OCI-LY3 (cell line): ENCODE measurements around the gene SH3PXD2A.

Source experiments
- H2AFZ ChIP-seq: fragments of 200-600, 300-600 bp; shearing (Covaris generic); 2 replicates; pipeline ENCODE4 v1.6.0; 2014; ENCODE audit warnings: antibody characterized with exemption, low read depth, low read length
- H3K27ac ChIP-seq: fragments of 200-600, 300-600 bp; sonication (generic); 2 replicates; pipeline ENCODE4 v1.5.1; 2014; ENCODE audit warnings: mild to moderate bottlenecking, low read length, moderate library complexity, mixed read lengths
- H3K27me3 ChIP-seq: fragments of 200-600, 300-600 bp; sonication (generic); 2 replicates; pipeline ENCODE4 v1.6.1; 2014; ENCODE audit warnings: low read depth, low read length, mixed read lengths
- H3K36me3 ChIP-seq: fragments of 200-600, 300-600 bp; sonication (generic); replicated peaks from 2 replicates; pipeline ENCODE3; 2014; ENCODE audit warnings: low read depth, low read length, mixed read lengths
- H3K4me1 ChIP-seq: fragments of 300-600, 200-600 bp; sonication (generic); 2 replicates; pipeline ENCODE4 v1.6.1; 2014; ENCODE audit warnings: low read length, mixed read lengths
- H3K4me2 ChIP-seq: fragments of 200-600, 300-600 bp; sonication (generic); 2 replicates; pipeline ENCODE4 v1.6.1; 2014; ENCODE audit warnings: low read length, mixed read lengths
- H3K4me3 ChIP-seq: fragments of 300-600, 200-600 bp; sonication (generic); 2 replicates; pipeline ENCODE4 v1.5.1; 2014; ENCODE audit warnings: antibody characterized with exemption, mild to moderate bottlenecking, low read length, moderate library complexity
- H3K79me2 ChIP-seq: fragments of 300-600, 200-600 bp; shearing (Covaris generic); 2 replicates; pipeline ENCODE4 v1.6.1; 2014; ENCODE audit warnings: mild to moderate bottlenecking, low read length, mixed read lengths
- H3K9ac ChIP-seq: fragments of 300-600, 200-600 bp; shearing (Covaris generic); 2 replicates; pipeline ENCODE4 v1.6.0; 2014; ENCODE audit warnings: mild to moderate bottlenecking, low read length, moderate library complexity
- H3K9me3 ChIP-seq: fragments of 200-600, 300-600 bp; shearing (Covaris generic); 2 replicates; pipeline ENCODE4 v1.6.1; 2014; ENCODE audit warnings: low read length, mixed read lengths; ENCODE audit not compliant: insufficient read depth
- H4K20me1 ChIP-seq: fragments of 200-600, 300-600 bp; sonication (generic); 2 replicates; pipeline ENCODE4 v1.6.1; 2016; ENCODE audit warnings: low read length, mixed read lengths; ENCODE audit not compliant: insufficient read depth
- CTCF ChIP-seq: fragments of 200-600, 300-600 bp; sonication (generic); IDR thresholded peaks from 2 replicates; pipeline ENCODE4 v1.5.1; 2014; ENCODE audit warnings: antibody characterized with exemption, low read length, low read depth
- EZH2phosphoT487 ChIP-seq: fragments of 200-600 bp; shearing (Covaris generic); IDR thresholded peaks from 2 replicates; pipeline ENCODE4 v1.6.1; 2018; ENCODE audit warnings: antibody characterized with exemption, mixed run types, low read depth

The SH3PXD2A gene

DNA sequence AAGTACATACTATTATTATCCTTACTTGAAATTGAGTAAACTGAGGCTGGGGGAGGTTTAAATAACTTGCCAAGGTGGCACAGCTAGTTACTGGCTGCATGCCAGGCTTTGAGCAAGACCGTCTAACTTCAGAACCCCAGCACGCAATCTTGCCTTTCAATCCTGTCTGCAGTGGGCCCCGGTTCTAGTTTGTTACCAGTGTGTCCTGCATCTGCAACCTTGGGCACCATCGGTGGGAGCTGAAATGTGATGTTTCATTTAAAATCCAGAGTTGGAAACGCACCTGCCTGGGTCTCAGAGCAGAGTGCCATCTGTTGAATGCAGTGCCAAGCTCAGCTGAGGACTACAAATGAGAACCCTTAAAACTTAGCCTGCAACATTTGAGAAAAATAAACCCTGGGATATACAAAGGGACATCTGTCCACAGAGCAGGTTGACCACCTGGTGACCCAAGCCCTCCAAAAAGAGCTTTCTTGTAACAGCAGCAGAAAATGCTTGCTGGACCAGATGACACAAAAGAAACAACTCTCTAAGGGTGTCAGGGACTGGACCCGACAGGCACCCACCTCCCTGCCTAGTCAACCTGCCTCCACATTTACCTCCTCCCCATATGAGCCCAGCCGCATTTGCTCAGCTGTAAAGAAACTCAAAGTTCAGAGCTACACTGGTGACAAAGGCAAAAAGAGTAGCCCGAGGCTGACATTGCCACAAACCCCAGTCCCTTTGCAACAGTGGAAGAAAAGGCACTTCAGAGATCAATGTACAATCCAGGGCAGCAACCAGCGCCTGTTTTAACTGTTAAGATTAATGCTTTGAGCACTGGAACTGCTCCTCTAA, 1.7 kb downstream of the SH3PXD2A start:
- TF ChIP-seq EZH2phosphoT487, result no peak
- no peak for TF ChIP-seq CTCF
- H3K4me2 ChIP-seq, result no peak overlapping the region
- no peaks in the 10 kb centered on the region for H3K4me1 ChIP-seq
- H3K36me3 ChIP-seq, result no peaks in the 10 kb centered on the region
- H3K9ac ChIP-seq, result no peak overlapping the region
- H3K9me3 ChIP-seq, result no peaks in the 10 kb centered on the region
- H3K27me3 ChIP-seq, result peaks cover 15% of the 10 kb centered on the region
- H3K4me3 ChIP-seq, result no peak overlapping the region
- no peaks in the 10 kb centered on the region for H4K20me1 ChIP-seq
- H3K27ac ChIP-seq, result no peak overlapping the region
- no peaks in the 10 kb centered on the region for H3K79me2 ChIP-seq
- no peak overlapping the region for H2AFZ ChIP-seq

DNA sequence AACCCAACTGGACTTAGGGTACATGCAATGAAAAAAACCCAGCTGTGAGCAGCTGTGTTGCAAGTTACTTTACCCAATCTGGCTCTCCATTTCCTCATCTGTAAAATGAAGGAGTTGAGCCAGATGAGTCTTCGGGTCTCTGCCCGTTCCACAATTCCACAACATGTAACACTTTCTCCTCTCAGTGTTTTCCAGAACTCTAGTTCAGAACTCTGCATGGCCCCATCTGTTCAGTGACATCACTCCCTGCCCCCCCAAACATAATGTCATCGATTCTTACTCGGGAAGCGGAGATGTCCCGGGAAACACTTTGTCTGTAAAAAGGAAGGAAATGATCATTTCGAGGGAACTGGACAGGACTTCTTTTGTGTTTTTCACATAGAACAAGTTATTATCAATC, 2.5 kb downstream of the SH3PXD2A start:
- Histone ChIP-seq H3K79me2 (no peaks in the 10 kb centered on the region), H3K9me3 (no peaks in the 10 kb centered on the region), H3K36me3 (no peaks in the 10 kb centered on the region), H3K27ac (no peak overlapping the region), H2AFZ (no peak overlapping the region), H3K4me3 (no peak overlapping the region), H3K4me2 (no peak overlapping the region), H3K27me3 (peaks cover 15% of the 10 kb centered on the region), H3K9ac (no peak overlapping the region), H4K20me1 (no peaks in the 10 kb centered on the region), H3K4me1 (no peaks in the 10 kb centered on the region)
- TF ChIP-seq EZH2phosphoT487, result no peak
- TF ChIP-seq CTCF, result no peak

GRCh38 chr10:103852189-103852711, 3.1 kb downstream of the SH3PXD2A start:
- Histone ChIP-seq H4K20me1 (no peaks in the 10 kb centered on the region), H3K4me2 (no peak overlapping the region), H3K27me3 (peaks cover 15% of the 10 kb centered on the region), H3K9ac (no peak overlapping the region), H2AFZ (no peak overlapping the region), H3K79me2 (no peaks in the 10 kb centered on the region), H3K4me3 (no peak overlapping the region), H3K27ac (no peak overlapping the region), H3K4me1 (no peaks in the 10 kb centered on the region), H3K9me3 (no peaks in the 10 kb centered on the region), H3K36me3 (no peaks in the 10 kb centered on the region)
- TF ChIP-seq CTCF (no peak), EZH2phosphoT487 (no peak)

DNA sequence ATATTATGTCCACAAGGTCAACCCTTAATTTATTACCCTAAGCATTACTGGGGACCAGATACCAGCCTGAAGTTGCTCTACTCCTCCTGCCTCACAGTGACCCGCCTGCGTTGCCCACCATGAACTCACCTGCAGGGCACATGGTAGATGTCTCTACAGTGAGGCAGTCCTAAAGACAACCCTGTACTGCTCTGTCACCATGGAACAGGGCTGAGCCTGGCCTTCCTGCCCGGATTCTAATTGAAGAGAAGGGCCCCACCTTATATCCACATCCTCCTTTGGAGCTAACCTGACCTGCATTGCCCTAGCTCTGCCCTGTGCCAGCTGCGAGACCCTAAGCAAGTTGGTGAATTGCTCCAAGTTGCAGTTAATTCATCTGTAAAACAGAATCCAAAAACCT, 4.1 kb downstream of the SH3PXD2A start:
- H3K36me3 ChIP-seq, result no peaks in the 10 kb centered on the region
- no peak overlapping the region for H3K4me3 ChIP-seq
- H4K20me1 ChIP-seq, result no peaks in the 10 kb centered on the region
- peaks cover 15% of the 10 kb centered on the region for H3K27me3 ChIP-seq
- H3K4me1 ChIP-seq, result no peaks in the 10 kb centered on the region
- TF ChIP-seq CTCF (no peak), EZH2phosphoT487 (no peak)
- H3K4me2 ChIP-seq, result no peak overlapping the region
- H2AFZ ChIP-seq, result no peak overlapping the region
- no peak overlapping the region for H3K27ac ChIP-seq
- H3K9ac ChIP-seq, result no peak overlapping the region
- H3K9me3 ChIP-seq, result no peaks in the 10 kb centered on the region
- H3K79me2 ChIP-seq, result no peaks in the 10 kb centered on the region
